Measurements from ENCODE around the gene STAM. TPM values are rescaled to one million over a fixed set of nuclear protein-coding genes. Genes with fewer than 3 reads are reported as not detected.

STAM gene
- total and polyA plus RNA-seq, 9 of the 15 experiments (the other 6 are each of a cell fraction or from before 2014, with no cell fraction given): 13.8 to 33.5 (median 26.4) TPM

GRCh38 chr10:17643755-17644484, at the start of gene STAM (continued):
- TF ChIP-seq, protein P1, sequence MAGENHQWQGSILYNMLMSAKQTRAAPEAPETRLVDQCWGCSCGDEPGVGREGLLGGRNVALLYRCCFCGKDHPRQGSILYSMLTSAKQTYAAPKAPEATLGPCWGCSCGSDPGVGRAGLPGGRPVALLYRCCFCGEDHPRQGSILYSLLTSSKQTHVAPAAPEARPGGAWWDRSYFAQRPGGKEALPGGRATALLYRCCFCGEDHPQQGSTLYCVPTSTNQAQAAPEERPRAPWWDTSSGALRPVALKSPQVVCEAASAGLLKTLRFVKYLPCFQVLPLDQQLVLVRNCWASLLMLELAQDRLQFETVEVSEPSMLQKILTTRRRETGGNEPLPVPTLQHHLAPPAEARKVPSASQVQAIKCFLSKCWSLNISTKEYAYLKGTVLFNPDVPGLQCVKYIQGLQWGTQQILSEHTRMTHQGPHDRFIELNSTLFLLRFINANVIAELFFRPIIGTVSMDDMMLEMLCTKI (IDR thresholded peaks at IDR 0.05; ENCODE audit: partially characterized antibody): no peak
- TF ChIP-seq ZNF785 (CRISPR knock-in tag; IDR thresholded peaks at IDR 0.05): no peak
- TF ChIP-seq ELF4 (CRISPR knock-in tag; IDR thresholded peaks at IDR 0.05): no peak
- TF ChIP-seq HSF4 (CRISPR knock-in tag; IDR thresholded peaks at IDR 0.05; ENCODE audit: borderline replicate concordance): no peak
- TF ChIP-seq NELFE (IDR thresholded peaks at IDR 0.05; ENCODE audit: insufficient read depth, insufficient read length): no peak
- TF ChIP-seq, protein P2, sequence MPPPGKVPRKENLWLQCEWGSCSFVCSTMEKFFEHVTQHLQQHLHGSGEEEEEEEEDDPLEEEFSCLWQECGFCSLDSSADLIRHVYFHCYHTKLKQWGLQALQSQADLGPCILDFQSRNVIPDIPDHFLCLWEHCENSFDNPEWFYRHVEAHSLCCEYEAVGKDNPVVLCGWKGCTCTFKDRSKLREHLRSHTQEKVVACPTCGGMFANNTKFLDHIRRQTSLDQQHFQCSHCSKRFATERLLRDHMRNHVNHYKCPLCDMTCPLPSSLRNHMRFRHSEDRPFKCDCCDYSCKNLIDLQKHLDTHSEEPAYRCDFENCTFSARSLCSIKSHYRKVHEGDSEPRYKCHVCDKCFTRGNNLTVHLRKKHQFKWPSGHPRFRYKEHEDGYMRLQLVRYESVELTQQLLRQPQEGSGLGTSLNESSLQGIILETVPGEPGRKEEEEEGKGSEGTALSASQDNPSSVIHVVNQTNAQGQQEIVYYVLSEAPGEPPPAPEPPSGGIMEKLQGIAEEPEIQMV (tag; conservative IDR thresholded peaks at IDR 0.05; ENCODE audit: low read depth): peak; percentile 66; the same call in 1 of the 2 replicates
- TF ChIP-seq MYNN (IDR thresholded peaks at IDR 0.05): no peak
- no peak for TF ChIP-seq MYNN (CRISPR knock-in tag; IDR thresholded peaks at IDR 0.05)
- peak in 1 of 2 experiments; percentile 10; a peak in 1 of 4 replicates for TF ChIP-seq CSDE1 (IDR thresholded peaks at IDR 0.05)
- no peak for TF ChIP-seq CEBPB (tag; IDR thresholded peaks at IDR 0.05)
- no peak for TF ChIP-seq ZNF699 (CRISPR knock-in tag; IDR thresholded peaks at IDR 0.05; ENCODE audit: insufficient replicate concordance)
- TF ChIP-seq ZNF717 (CRISPR knock-in tag; IDR thresholded peaks at IDR 0.05): no peak
- TF ChIP-seq NCOA1 (IDR thresholded peaks at IDR 0.05; ENCODE audit: low read depth): no peak
- TF ChIP-seq, protein P3, sequence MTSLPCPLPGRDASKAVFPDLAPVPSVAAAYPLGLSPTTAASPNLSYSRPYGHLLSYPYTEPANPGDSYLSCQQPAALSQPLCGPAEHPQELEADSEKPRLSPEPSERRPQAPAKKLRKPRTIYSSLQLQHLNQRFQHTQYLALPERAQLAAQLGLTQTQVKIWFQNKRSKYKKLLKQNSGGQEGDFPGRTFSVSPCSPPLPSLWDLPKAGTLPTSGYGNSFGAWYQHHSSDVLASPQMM (CRISPR knock-in tag; IDR thresholded peaks at IDR 0.05): no peak
- TF ChIP-seq, protein P4, sequence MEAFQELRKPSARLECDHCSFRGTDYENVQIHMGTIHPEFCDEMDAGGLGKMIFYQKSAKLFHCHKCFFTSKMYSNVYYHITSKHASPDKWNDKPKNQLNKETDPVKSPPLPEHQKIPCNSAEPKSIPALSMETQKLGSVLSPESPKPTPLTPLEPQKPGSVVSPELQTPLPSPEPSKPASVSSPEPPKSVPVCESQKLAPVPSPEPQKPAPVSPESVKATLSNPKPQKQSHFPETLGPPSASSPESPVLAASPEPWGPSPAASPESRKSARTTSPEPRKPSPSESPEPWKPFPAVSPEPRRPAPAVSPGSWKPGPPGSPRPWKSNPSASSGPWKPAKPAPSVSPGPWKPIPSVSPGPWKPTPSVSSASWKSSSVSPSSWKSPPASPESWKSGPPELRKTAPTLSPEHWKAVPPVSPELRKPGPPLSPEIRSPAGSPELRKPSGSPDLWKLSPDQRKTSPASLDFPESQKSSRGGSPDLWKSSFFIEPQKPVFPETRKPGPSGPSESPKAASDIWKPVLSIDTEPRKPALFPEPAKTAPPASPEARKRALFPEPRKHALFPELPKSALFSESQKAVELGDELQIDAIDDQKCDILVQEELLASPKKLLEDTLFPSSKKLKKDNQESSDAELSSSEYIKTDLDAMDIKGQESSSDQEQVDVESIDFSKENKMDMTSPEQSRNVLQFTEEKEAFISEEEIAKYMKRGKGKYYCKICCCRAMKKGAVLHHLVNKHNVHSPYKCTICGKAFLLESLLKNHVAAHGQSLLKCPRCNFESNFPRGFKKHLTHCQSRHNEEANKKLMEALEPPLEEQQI (IDR thresholded peaks at IDR 0.05): no peak
- TF ChIP-seq ZNF780A (CRISPR knock-in tag; IDR thresholded peaks at IDR 0.05): no peak
- TF ChIP-seq ZNF354B (CRISPR knock-in tag; IDR thresholded peaks at IDR 0.05): no peak
- TF ChIP-seq, protein P5, sequence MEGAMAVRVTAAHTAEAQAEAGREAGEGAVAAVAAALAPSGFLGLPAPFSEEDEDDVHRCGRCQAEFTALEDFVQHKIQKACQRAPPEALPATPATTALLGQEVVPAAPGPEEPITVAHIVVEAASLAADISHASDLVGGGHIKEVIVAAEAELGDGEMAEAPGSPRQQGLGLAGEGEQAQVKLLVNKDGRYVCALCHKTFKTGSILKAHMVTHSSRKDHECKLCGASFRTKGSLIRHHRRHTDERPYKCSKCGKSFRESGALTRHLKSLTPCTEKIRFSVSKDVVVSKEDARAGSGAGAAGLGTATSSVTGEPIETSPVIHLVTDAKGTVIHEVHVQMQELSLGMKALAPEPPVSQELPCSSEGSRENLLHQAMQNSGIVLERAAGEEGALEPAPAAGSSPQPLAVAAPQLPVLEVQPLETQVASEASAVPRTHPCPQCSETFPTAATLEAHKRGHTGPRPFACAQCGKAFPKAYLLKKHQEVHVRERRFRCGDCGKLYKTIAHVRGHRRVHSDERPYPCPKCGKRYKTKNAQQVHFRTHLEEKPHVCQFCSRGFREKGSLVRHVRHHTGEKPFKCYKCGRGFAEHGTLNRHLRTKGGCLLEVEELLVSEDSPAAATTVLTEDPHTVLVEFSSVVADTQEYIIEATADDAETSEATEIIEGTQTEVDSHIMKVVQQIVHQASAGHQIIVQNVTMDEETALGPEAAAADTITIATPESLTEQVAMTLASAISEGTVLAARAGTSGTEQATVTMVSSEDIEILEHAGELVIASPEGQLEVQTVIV (CRISPR knock-in tag; IDR thresholded peaks at IDR 0.05; ENCODE audit: borderline replicate concordance): no peak
- 0 out of 2 replicates have a peak, but pooled peaks have one; percentile 37 for TF ChIP-seq CXXC5 (CRISPR knock-in tag; IDR thresholded peaks at IDR 0.05)
- TF ChIP-seq, protein P6, sequence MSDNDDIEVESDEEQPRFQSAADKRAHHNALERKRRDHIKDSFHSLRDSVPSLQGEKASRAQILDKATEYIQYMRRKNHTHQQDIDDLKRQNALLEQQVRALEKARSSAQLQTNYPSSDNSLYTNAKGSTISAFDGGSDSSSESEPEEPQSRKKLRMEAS (CRISPR knock-in tag; IDR thresholded peaks at IDR 0.05): no peak
